ENCODE measurements around the gene CHCHD3.
A peak's percentile ranks its signal among the peaks of the same experiment; 100 is the strongest.

CHCHD3 gene

GRCh38 chr7:133081599-133082389, at the start of gene CHCHD3:
Gene CHCHD3 (minus strand): TSS chr7:133082090. CDS start chr7:133081937, 153 bp downstream.
- Mint-ChIP-seq H3K4me3 (peak within 1 kb of the TSS; percentile 91 to 96 (median 93)), H3K9me3 (no peaks in the 10 kb centered on the region), H3K4me1 (peaks cover 34% of the 10 kb centered on the region), H3K27me3 (ENCODE audit: low read depth) (no peaks in the 10 kb centered on the region), H3K27ac (peak within 1 kb of the TSS; percentile 57 to 87 (median 62)), H3K36me3 (ENCODE audit: low read depth) (peaks cover 5% of the 10 kb centered on the region)
- no peak for TF ChIP-seq CTCF (IDR thresholded peaks at IDR 0.05; ENCODE audit: unreplicated experiment in 3 of 3)

- peaks cover 3% of the 10 kb centered on the region for H3K9me3 Mint-ChIP-seq
- H3K4me3 Mint-ChIP-seq = no peak overlapping the region
- H3K27ac Mint-ChIP-seq = no peak overlapping the region
- no peak for TF ChIP-seq CTCF (IDR thresholded peaks at IDR 0.05; ENCODE audit: unreplicated experiment in 3 of 3)
- peaks cover 6% of the 10 kb centered on the region for H3K27me3 Mint-ChIP-seq (ENCODE audit: low read depth)
- no peaks in the 10 kb centered on the region for H3K36me3 Mint-ChIP-seq (ENCODE audit: low read depth)
- no peaks in the 10 kb centered on the region for H3K4me1 Mint-ChIP-seq
Observed at GRCh38 chr7:133130166-133130565, 48.3 kb upstream of the CHCHD3 start.

GRCh38 chr7:133126422-133126821, 44.5 kb upstream of the CHCHD3 start:
- no peak overlapping the region for H3K27ac Mint-ChIP-seq
- peaks cover 3% of the 10 kb centered on the region for H3K9me3 Mint-ChIP-seq
- TF ChIP-seq CTCF (IDR thresholded peaks at IDR 0.05; ENCODE audit: unreplicated experiment in 3 of 3) = no peak
- H3K4me1 Mint-ChIP-seq = no peaks in the 10 kb centered on the region
- no peaks in the 10 kb centered on the region for H3K27me3 Mint-ChIP-seq (ENCODE audit: low read depth)
- no peak overlapping the region for H3K4me3 Mint-ChIP-seq
- no peaks in the 10 kb centered on the region for H3K36me3 Mint-ChIP-seq (ENCODE audit: low read depth)

GRCh38 chr7:133124974-133125373, 43.1 kb upstream of the CHCHD3 start:
- TF ChIP-seq CTCF (IDR thresholded peaks at IDR 0.05; ENCODE audit: unreplicated experiment in 3 of 3) = no peak
- Mint-ChIP-seq H3K27me3 (ENCODE audit: low read depth) (no peaks in the 10 kb centered on the region), H3K4me1 (no peaks in the 10 kb centered on the region), H3K27ac (peak overlapping the region in 1 of 3 experiments; percentile 16), H3K9me3 (no peaks in the 10 kb centered on the region), H3K36me3 (ENCODE audit: low read depth) (no peaks in the 10 kb centered on the region), H3K4me3 (no peak overlapping the region)

- H3K4me1 Mint-ChIP-seq = peaks cover 7% of the 10 kb centered on the region
- H3K27me3 Mint-ChIP-seq (ENCODE audit: low read depth) = peaks cover 6% of the 10 kb centered on the region
Observed at GRCh38 chr7:133121175-133121844, 39.4 kb upstream of the CHCHD3 start.

More at GRCh38 chr7:133121175-133121844, 39.4 kb upstream of the CHCHD3 start:
- Mint-ChIP-seq H3K27ac (no peak overlapping the region), H3K4me3 (no peak overlapping the region), H3K36me3 (ENCODE audit: low read depth) (no peaks in the 10 kb centered on the region), H3K9me3 (no peaks in the 10 kb centered on the region)
- no peak for TF ChIP-seq CTCF (IDR thresholded peaks at IDR 0.05; ENCODE audit: unreplicated experiment in 3 of 3)

Data from nephron (organoid).